ENCODE measurements around the gene KCNK1. TPM values are rescaled to one million over a fixed set of nuclear protein-coding genes. Genes with fewer than 3 reads are reported as not detected.

The KCNK1 gene
- polyA plus RNA-seq, 1 donor (not counting 4 experiments of a cell fraction or from before 2014, with no cell fraction given) = 17.5 TPM

DNA sequence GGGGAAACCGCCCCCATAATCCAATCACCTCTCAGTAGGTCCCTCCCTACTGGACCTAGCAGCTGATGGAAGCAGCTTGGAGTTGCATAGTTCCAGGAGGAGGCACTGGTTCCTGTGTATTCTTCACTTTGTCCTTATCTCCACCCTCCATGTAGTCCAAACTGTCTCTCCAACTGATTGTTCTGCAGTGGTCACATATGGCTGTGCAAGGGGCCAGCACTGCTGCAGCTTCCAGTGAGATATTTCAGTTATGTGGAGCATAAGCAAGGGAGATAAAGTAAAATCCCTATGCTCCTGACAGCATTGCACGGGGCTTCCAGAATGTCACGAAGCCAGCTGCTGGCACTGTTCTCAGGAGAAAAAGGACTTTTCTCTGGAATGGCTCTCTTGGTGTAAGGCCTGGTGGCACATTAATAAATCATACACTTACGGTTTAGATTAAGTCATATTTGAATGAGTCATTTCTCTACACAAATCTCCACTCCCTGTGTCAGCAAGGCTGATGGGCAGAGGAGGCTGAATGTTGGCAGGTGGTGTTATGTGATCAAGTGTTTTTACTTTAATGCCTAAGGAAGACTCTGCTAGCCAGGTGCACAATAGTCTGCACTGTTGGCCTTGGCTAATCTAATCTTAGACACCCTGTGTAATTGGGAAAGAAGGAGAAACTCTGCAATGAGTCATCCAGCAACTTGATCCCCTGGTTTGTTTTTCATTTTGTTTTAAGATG lies 93.4 kb downstream of the KCNK1 start:
- DNase-seq (ENCODE audit: low read depth, low spot score) (peak; percentile 45), FAIRE-seq (peak; percentile 97)
- H3K27ac ChIP-seq (ENCODE audit: control insufficient read depth, insufficient read depth, low read length) = peak overlapping the region; percentile 64
- no peak overlapping the region for H2AFZ ChIP-seq (ENCODE audit: control insufficient read depth, low read length)
- H3K4me3 ChIP-seq (ENCODE audit: control insufficient read depth in 2 of 3, extremely low read depth in 1 of 3, insufficient read depth in 2 of 3, low read depth in 1 of 3, low read length in 3 of 3) = no peak overlapping the region
- H3K4me1 ChIP-seq (ENCODE audit: control insufficient read depth, extremely low read depth, insufficient read depth, low read length) = peaks cover 13% of the 10 kb centered on the region
- H3K9me3 ChIP-seq (ENCODE audit: control insufficient read depth, low read depth, low read length) = no peaks in the 10 kb centered on the region
- H3K36me3 ChIP-seq (ENCODE audit: control insufficient read depth in 2 of 2, extremely low read depth in 1 of 2, insufficient read depth in 2 of 2, low read length in 2 of 2) = no peaks in the 10 kb centered on the region
- no peaks in the 10 kb centered on the region for H3K9me1 ChIP-seq (ENCODE audit: control insufficient read depth, extremely low read depth, insufficient read depth, low read length)
- no peaks in the 10 kb centered on the region for H4K20me1 ChIP-seq (ENCODE audit: control insufficient read depth, extremely low read depth, insufficient read depth, low read length)
- no peak overlapping the region for H3K9ac ChIP-seq (ENCODE audit: control insufficient read depth, extremely low read depth, insufficient read depth, low read length)
- H3K79me2 ChIP-seq (ENCODE audit: control insufficient read depth, insufficient read depth, low read length) = no peaks in the 10 kb centered on the region
- H3K4me2 ChIP-seq (ENCODE audit: control insufficient read depth, extremely low read depth, insufficient read depth, low read depth, low read length) = peak overlapping the region; percentile 7
- dilution Hi-C loops (cut with MboI; ENCODE audit: extremely low pct_ligation_motif_present, low sequenced_read_pairs) = no loop called here
- TF ChIP-seq EZH2 (IDR thresholded peaks at IDR 0.05; ENCODE audit: low read length) = no peak
- TF ChIP-seq, protein P1, sequence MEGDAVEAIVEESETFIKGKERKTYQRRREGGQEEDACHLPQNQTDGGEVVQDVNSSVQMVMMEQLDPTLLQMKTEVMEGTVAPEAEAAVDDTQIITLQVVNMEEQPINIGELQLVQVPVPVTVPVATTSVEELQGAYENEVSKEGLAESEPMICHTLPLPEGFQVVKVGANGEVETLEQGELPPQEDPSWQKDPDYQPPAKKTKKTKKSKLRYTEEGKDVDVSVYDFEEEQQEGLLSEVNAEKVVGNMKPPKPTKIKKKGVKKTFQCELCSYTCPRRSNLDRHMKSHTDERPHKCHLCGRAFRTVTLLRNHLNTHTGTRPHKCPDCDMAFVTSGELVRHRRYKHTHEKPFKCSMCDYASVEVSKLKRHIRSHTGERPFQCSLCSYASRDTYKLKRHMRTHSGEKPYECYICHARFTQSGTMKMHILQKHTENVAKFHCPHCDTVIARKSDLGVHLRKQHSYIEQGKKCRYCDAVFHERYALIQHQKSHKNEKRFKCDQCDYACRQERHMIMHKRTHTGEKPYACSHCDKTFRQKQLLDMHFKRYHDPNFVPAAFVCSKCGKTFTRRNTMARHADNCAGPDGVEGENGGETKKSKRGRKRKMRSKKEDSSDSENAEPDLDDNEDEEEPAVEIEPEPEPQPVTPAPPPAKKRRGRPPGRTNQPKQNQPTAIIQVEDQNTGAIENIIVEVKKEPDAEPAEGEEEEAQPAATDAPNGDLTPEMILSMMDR (optimal IDR thresholded peaks at IDR 0.05 in 1 of 3, IDR thresholded peaks at IDR 0.05 in 1 of 3, conservative IDR thresholded peaks at IDR 0.05 in 1 of 3; ENCODE audit: extremely low read depth in 1 of 3, insufficient read depth in 2 of 3, low read length in 3 of 3) = no peak
- H3K27me3 ChIP-seq (ENCODE audit: control insufficient read depth, extremely low read depth, insufficient read depth, low read length) = no peaks in the 10 kb centered on the region

GRCh38 chr1:233707880-233708815 lies 94.2 kb downstream of the KCNK1 start:
- Histone ChIP-seq H3K27ac (ENCODE audit: control insufficient read depth, insufficient read depth, low read length) (peak overlapping the region; percentile 64), H3K36me3 (ENCODE audit: control insufficient read depth in 2 of 2, extremely low read depth in 1 of 2, insufficient read depth in 2 of 2, low read length in 2 of 2) (no peaks in the 10 kb centered on the region), H4K20me1 (ENCODE audit: control insufficient read depth, extremely low read depth, insufficient read depth, low read length) (no peaks in the 10 kb centered on the region), H3K27me3 (ENCODE audit: control insufficient read depth, extremely low read depth, insufficient read depth, low read length) (no peaks in the 10 kb centered on the region), H3K4me1 (ENCODE audit: control insufficient read depth, extremely low read depth, insufficient read depth, low read length) (peaks cover 13% of the 10 kb centered on the region), H2AFZ (ENCODE audit: control insufficient read depth, low read length) (no peak overlapping the region), H3K79me2 (ENCODE audit: control insufficient read depth, insufficient read depth, low read length) (no peaks in the 10 kb centered on the region), H3K9me3 (ENCODE audit: control insufficient read depth, low read depth, low read length) (no peaks in the 10 kb centered on the region), H3K4me3 (ENCODE audit: control insufficient read depth in 2 of 3, extremely low read depth in 1 of 3, insufficient read depth in 2 of 3, low read depth in 1 of 3, low read length in 3 of 3) (no peak overlapping the region), H3K9me1 (ENCODE audit: control insufficient read depth, extremely low read depth, insufficient read depth, low read length) (no peaks in the 10 kb centered on the region), H3K4me2 (ENCODE audit: control insufficient read depth, extremely low read depth, insufficient read depth, low read depth, low read length) (peak overlapping the region; percentile 7), H3K9ac (ENCODE audit: control insufficient read depth, extremely low read depth, insufficient read depth, low read length) (no peak overlapping the region)
- no peak for DNase-seq (ENCODE audit: low read depth, low spot score)
- TF ChIP-seq EZH2 (IDR thresholded peaks at IDR 0.05; ENCODE audit: low read length) = no peak
- TF ChIP-seq, protein P1 (optimal IDR thresholded peaks at IDR 0.05 in 1 of 3, IDR thresholded peaks at IDR 0.05 in 1 of 3, conservative IDR thresholded peaks at IDR 0.05 in 1 of 3; ENCODE audit: extremely low read depth in 1 of 3, insufficient read depth in 2 of 3, low read length in 3 of 3) = no peak
- no peak for FAIRE-seq
- dilution Hi-C loops (cut with MboI; ENCODE audit: extremely low pct_ligation_motif_present, low sequenced_read_pairs) = no loop called here
